SK-N-SH (cell line): ENCODE results near the gene EIF2B5.

Experiments used
- CHD2 ChIP-seq: fragments of 150-350 bp; IDR thresholded peaks from 2 replicates; pipeline ENCODE4 v1.6.1; 2018; ENCODE audit warnings: low read length; ENCODE audit not compliant: partially characterized antibody
- CTCF ChIP-seq: fragments of 200-600 bp; sonication (generic); IDR thresholded peaks from 2 replicates; pipeline ENCODE4 v1.6.1; 2017; ENCODE audit warnings: antibody characterized with exemption, mild to moderate bottlenecking, moderate library complexity
- EP300 ChIP-seq, 2 experiments: IDR thresholded peaks; 2 replicates each; pipeline versions ENCODE4 v1.4.0 to v1.6.1; 2012; ENCODE audit warnings: borderline replicate concordance in 1 of 2, low read depth in 1 of 2, low read length in 1 of 2
- EZH2phosphoT487 ChIP-seq: fragments of 200-600 bp; sonication (generic); IDR thresholded peaks from 2 replicates; pipeline ENCODE4 v1.6.1; 2017; ENCODE audit warnings: low read depth, mixed run types, mild to moderate bottlenecking, antibody characterized with exemption, moderate library complexity, borderline replicate concordance
- POLR2AphosphoS5 ChIP-seq: IDR thresholded peaks from 2 replicates; pipeline ENCODE4 v1.6.1; 2012; ENCODE audit warnings: low read depth, low read length
- TAF1 ChIP-seq: IDR thresholded peaks from 2 replicates; pipeline ENCODE4 v1.6.1; 2012; ENCODE audit warnings: low read depth, mild to moderate bottlenecking, low read length, moderate library complexity, borderline replicate concordance
- USF2 ChIP-seq: fragments of 150-350 bp; IDR thresholded peaks from 2 replicates; pipeline ENCODE4 v1.6.1; 2017; ENCODE audit warnings: antibody characterized with exemption, low read length, low read depth, borderline replicate concordance

GRCh38 chr3:184142199-184142598, 7.0 kb downstream of the EIF2B5 start:
- TF ChIP-seq EP300 (IDR thresholded peaks at IDR 0.05; ENCODE audit: borderline replicate concordance in 1 of 2, low read depth in 1 of 2, low read length in 1 of 2) (no peak), USF2 (no peak), CHD2 (no peak), TAF1 (no peak), EZH2phosphoT487 (no peak), POLR2AphosphoS5 (no peak), CTCF (no peak)
